ENCODE data around the gene ZNF324. TPM values are rescaled to one million over a fixed set of nuclear protein-coding genes. Genes with fewer than 3 reads are reported as not detected.

Gene ZNF324
- total and polyA plus RNA-seq, 2 of the 13 experiments (the other 11 are each of a cell fraction or from before 2014, with no cell fraction given): 1.1 to 4.7 TPM

GRCh38 chr19:58513694-58514563, 47.0 kb downstream of the ZNF324 start (continued):
- no peak for TF ChIP-seq ELK4 (CRISPR knock-in tag; IDR thresholded peaks at IDR 0.05; ENCODE audit: borderline replicate concordance)
- TF ChIP-seq ZNF318 (CRISPR knock-in tag; IDR thresholded peaks at IDR 0.05): peak; percentile 81; the same call in 1 of the 2 replicates
- peak; percentile 40; the same call in 1 of the 2 replicates for TF ChIP-seq MED13 (CRISPR knock-in tag; IDR thresholded peaks at IDR 0.05)
- peak; percentile 90 for TF ChIP-seq ERF (CRISPR knock-in tag; IDR thresholded peaks at IDR 0.05)
- peak; percentile 85; the same call in 1 of the 2 replicates for TF ChIP-seq CENPT (CRISPR knock-in tag; IDR thresholded peaks at IDR 0.05; ENCODE audit: low read depth)
- no peak for TF ChIP-seq ATM (IDR thresholded peaks at IDR 0.05; ENCODE audit: borderline replicate concordance)
- no peak for TF ChIP-seq RCOR2 (CRISPR knock-in tag; IDR thresholded peaks at IDR 0.05)
- peak; percentile 33; the same call in 1 of the 2 replicates for TF ChIP-seq ZBTB2 (CRISPR knock-in tag; IDR thresholded peaks at IDR 0.05; ENCODE audit: low read depth)
- peak; percentile 79 for TF ChIP-seq STAG1 (CRISPR knock-in tag; IDR thresholded peaks at IDR 0.05)
- no peak; the same call in 1 of the 2 replicates for TF ChIP-seq TIGD3 (CRISPR knock-in tag; IDR thresholded peaks at IDR 0.05; ENCODE audit: borderline replicate concordance)
- peak; percentile 64; the same call in 1 of the 2 replicates for TF ChIP-seq HOMEZ (CRISPR knock-in tag; IDR thresholded peaks at IDR 0.05; ENCODE audit: low read depth)
